Right lung (tissue), 5 donors: ENCODE data around the gene FBRSL1. TPM values are rescaled to one million over a fixed set of nuclear protein-coding genes. Genes with fewer than 3 reads are reported as not detected.

Source experiments
- DNase-seq, 2 donors: peaks; one replicate each; pipeline ENCODE4 v3.0.0-alpha.2; 2013
- polyA plus RNA-seq, 5 donors: library from polyadenylated mRNA; unstranded; fragments of 120-200 nt; gene quantifications; one replicate each; pipeline versions ENCODE4 v1.2.1 to v1.2.3, GENCODE V29; 2013; ENCODE audit warnings: inconsistent platforms in 1 of 5, low replicate concordance in 1 of 5; ENCODE audit not compliant: insufficient read length in 5 of 5, insufficient read depth in 1 of 5

Gene FBRSL1
- polyA plus RNA-seq, 5 donors = 42.3 to 141 (median 97.3) TPM

DNA sequence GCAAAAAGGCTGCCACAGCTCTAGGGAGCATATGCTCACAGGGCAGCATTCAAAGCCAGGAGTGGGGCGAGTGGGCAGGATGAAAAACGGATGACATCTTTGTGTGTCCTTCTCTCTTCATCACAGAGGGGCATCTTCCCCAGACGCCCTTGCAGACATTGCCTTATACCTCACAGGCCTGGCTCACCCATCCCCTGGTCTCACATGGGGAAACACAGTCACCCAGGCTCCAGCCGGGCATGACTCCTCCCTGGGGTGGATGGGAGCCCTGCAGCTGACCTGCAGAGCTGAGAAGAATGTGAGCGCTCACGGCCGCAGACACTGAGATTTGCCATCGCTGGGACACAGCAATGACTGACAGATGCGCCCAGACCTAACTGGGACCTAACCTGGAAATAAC is 7.2 kb upstream of the FBRSL1 start:
- DNase-seq = no peak

DNA sequence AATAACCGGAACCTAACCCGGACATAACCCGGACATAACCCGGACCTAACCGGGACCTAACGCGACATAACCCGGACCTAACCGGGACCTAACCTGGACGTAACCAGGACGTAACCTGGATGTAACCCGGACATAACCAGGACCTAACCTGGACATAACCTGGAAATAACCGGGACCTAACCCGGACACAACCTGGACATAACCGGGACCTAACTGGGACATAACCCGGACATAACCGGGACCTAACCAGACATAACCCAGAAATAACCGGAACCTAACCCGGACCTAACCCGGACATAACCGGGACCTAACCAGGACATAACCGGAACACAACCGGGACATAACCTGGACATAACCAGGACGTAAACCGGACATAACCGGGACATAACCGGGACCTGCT is 6.7 kb upstream of the FBRSL1 start:
- no peak for DNase-seq

DNA sequence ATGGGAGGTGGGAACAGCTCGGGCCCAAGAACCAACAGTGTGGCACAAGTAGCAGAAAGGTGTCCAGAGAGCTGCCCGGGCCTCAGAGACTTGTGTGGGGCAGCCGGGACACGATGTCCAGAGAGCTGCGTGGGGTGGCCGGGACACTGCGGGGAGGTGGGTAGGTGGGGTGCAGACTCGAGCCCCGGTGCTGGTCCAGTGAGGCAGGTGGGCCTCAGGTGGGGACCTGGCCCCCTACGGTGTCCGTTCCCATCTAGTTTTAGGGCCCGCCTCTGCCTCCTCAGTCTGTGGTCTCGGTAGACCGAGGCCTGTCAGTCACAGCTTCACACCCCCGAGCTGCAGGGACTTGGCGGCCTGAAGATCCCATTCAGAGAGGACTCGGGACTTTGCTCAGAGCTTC is 6.3 kb upstream of the FBRSL1 start:
- DNase-seq = no peak

DNA sequence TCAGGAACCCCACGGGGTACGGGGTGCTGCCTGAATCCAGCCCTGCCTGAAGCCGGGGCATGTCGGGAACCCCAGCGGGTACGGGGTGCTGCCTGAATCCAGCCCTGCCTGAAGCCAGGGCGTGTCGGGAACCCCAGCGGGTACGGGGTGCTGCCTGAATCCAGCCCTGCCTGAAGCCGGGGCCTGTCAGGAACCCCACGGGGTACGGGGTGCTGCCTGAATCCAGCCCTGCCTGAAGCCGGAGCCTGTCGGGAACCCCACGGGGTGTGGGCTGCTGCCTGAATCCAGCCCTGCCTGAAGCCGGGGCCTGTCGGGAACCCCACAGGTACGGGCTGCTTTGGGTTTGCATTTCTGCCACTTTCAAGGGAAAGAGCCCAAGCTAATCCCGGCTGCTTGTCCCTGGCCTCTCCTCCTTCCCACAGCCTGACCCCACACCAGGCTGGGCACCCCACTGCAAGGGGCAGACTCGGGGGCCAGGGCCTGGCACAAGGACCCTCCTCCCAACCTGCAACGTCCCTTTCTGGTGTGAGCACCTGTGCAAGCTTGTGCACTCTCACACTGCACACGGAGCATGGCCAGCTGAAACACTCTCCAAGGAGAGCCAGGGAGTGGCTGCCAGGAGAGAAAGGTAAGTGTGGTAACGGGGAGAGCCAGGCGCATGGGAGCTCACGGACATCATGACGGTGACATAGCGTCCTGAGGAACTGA is 5.6 kb upstream of the FBRSL1 start:
- no peak for DNase-seq

DNA sequence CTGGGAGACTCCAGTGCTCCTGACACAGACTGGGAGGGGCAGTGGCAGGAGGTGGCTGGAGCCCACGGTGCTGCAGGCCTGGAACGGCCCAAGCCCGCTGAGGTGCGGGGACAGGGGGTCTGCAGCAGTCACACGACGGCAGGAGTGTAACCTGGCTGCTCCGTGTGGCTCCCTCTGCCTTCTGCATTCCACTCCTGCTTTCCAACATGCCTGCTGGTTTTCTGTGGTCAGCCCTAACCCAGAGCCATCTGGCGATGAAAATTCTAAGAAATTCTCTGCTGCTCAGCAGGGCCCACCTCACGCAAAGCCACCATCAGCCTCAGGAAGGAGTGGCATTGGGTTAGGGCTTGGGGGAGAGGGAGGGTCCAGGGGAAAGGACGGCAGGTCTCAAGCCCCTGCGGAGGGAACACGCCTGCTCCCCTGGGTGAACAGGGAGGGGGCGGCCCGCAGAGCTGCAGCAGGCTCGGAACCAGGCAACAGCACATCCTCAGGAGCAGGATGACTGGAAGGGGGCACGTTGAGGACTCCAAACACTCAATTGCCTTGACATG is 5.0 kb upstream of the FBRSL1 start:
- no peak for DNase-seq

DNA sequence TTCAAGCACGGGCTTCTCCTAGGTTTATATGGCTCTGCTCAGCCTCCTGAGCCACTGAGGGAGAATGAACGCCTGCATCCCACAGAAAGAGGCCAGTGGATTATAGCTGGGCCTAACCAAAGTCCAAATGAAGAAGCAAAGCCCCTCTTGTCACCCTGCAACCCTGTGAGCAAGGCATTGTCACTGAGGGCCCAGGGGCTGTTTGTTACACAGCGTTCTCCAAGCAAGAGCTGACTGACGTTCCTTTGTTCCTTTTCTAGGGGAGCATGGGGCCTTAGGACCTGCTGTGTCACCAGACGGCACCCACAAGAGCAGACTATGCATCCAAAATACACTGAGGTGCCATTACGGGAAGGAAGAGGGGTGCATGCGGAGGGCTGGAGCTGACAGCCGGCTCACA is 4.3 kb upstream of the FBRSL1 start:
- DNase-seq = no peak

DNA sequence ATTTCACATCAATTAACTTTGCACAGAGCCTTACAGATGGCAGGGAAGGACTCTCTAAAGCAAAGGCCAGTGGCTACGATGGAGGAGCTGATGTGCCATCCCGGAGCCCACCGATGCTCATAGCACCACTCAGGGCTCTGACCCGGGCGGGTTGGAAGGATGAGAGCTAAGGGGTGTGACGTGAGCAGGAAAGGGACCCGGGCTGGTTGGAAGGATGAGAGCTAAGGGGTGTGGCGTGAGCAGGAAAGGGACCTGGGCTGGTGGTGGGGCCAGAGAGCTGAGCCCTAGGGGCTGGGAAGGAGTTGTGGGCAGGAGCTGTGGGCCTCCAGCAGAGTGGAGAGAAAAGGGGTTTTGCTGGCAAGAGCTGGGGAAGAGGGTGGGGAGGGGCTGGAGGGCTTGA is 3.8 kb upstream of the FBRSL1 start:
- DNase-seq = no peak

DNA sequence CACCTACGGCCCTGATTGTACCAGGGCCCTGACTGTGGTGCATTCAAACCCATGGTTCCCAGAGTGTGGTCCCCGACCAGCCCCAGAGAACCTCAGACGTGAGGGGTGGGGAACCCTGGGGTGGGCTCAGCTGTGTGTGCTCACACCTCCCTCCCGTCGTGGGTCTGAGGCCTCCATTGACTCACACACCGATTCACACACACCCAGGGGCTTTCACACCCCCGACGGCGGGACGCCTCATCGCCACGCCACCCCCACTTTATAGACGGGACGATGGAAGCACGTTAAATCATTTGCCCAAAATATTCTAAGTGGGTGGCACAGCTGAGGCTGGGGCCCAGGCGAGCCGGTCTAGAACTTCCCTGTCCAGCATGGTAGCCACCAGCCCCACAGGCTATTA is 3.4 kb upstream of the FBRSL1 start:
- no peak for DNase-seq

DNA sequence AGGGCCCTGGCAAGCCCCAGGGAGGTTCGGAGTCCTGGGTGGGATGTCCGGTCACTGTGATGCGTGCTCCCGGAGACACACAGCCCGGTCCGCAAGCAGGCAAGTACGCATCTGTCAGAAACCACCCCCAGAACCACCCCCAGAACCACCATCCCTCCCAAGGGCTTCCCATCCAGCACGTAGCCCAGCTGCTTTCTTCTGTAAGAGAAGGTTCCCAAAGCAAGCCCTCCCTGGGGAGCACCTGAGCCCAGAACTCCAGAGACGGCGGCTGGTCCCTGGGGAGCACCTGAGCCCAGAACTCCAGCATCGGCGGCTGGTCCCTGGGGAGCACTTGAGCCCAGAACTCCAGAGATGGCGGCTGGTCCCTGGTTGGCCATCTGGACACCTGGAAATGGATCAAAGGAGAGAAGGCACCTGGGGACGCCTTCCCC is 2.6 kb upstream of the FBRSL1 start:
- no peak for DNase-seq

DNA sequence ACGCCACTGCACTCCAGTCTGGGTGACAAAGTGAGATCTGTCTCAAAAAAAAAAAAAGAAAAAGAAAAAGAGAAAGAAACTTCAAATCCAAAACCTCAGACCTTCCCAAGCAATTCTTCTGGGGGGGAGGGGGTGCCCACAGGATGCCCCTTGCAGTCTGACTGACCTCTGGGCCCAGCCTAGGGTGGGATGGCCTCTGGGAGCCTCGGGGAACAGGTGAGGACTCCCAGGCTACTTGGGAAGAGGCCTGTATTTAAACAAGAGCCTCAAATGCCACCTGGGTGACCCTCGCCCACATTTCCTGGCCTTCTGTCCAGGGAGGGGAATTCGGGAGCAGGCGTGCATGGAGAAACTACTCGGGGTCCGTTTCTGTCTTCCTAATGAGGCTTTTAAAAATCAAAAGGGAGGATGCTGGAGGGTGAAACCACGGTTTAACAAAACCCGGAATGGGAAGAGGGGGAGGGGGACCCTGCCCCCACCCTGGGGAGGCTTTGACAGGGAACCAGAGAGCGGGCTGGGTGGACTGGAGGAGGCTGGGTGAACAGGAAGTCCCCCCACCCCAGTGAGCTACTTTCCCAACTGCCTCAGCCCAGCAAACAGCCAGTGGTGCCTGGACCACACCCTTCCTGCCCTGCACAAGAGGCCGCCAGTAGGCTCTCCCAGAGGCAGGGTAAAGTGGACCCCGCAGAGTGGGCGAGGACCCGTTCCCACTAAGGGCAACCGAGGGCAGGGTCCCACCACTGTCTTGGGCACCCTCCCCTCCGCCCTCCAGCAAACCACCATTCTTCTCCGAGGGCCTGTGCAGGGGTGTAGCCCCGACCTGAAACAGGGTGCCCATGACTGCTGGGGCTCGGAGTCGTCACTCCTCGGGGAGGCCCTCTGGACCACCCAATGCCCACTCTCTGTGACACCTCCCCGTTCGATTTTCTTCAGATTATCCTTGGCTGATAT is 1.5 kb upstream of the FBRSL1 start:
- DNase-seq = no peak

DNA sequence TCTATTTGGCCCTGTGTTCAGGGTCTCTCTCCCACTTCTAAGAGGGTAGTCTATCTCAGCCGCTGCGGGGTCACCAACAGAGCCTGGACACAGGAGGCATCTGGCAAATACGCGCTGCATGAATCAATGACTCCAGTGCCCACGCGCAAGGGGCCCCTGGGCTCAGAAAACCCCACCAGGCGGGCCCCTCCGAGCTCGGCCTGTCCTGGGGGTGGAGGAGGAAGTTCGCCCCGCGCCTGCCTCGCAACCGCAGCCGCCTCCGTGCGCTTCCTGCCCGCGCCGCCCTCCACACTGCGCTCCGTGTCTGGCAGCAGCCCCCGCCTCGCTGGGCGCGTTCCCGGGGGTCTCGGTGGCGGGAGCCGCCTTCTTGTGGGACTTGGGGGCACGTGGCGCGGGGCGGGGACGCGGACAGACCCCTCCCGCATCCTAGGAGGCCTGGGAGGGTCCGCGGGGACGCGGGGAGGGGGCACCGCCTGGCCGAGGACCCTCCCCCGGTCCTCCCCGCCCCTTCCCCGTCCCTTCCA is 811 bp upstream of the FBRSL1 start:
- no peak for DNase-seq

DNA sequence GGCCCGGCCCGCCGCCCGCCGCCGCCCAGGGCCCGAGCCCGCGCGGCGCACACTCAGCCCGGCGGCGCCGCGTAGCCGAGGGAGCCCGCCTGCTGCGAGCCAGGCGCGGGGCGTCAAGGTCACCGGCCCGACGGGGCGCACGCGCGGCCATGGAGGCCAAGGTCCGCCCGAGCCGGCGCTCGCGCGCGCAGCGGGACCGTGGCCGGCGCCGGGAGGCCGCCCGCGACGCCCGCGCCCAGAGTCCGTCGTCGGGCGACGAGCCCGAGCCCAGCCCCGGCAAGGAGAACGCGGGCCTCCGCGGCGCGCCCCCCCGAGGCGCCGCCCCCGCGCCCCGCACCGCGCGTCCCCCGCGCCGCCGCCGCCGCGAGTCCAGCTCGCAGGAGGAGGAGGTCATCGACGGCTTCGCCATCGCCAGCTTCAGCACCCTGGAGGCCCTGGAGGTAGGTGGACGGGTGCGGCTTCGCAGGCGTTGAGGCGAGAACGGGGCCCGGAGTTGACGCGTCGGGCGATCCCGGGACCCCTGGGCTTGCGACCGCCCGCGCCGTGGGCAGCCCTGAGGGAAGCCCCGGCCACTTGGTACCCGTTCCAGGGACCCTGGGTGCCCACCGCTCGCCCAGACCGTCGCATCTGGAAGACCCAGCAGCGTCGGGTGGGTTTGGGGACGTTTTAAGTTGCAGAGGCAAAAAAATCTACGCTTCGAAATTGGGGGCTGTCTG is 629 bp downstream of the FBRSL1 start:
- DNase-seq = no peak

DNA sequence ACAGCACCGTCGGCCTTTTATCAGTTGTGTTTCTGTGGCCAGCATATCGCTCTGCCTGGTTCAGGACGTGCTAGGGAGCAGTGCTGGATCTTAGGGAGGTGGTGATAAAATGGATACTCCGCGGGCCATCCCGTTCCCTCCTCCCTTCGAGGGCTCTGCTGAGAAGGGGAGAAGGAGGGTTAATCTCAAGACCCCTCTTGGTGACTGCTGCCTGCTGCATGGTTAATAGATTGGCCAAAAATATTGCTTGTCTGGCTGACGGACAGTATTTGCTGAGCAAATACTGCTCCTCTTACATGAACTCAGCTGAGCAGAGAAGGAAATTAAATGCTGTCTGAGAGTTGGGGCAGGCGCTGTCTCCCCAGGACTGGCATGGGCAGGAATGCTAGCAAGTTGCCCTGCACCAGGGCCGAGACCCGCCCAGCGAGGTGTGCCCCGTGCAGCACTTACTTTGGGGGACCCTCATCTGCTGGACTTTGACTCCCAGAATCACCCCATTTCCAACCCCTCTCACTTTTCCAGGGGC is 1.2 kb downstream of the FBRSL1 start:
- DNase-seq = no peak

DNA sequence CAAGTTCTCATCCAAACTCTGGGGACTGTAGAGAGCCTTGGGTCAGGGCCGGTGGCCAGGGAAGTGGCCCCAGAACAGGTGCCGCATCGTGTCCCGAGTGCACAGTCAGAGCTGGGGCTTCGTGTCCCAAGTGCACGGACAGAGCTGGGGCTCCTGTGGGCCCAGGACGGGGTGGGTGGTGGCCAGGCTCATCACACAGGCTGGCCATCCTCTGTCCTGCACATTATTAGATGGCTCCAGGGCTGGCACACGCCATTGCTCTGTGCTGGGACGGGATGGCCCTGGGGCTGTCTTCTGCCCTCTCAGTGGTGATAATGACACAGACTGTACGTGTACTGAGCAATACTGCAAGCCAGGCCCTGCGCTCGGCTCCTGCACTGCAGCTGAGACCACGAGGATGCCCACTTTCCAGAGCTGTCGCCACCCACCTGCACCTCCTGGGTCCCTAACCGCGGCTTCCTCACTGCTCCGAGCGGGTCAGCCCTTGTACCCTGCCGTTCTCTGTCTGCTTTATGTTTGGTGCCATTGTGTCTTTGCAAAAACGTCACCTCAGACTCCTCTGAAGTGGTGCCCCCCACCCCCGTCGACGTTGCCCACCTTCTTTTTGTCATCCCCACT is 1.9 kb downstream of the FBRSL1 start:
- no peak for DNase-seq

DNA sequence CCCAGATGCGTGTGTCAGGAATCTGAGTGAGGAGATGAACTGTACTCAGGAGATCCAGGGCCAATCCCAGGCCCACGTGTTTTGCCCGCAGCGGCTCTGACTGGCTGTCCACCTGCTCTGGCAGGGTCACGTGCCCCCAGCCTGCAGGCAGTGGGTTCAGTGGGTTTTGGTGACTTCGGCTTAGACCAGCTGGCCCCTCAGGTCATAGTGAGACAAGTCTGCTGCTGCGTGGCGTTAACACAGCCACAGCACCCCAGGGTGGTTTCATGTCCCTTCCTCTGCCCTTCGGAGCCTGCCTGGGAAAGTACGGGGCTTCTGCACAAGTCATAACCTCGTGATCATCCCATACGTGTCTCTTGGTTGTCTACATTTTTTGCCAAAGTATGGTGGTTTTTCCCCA is 2.6 kb downstream of the FBRSL1 start:
- no peak for DNase-seq

DNA sequence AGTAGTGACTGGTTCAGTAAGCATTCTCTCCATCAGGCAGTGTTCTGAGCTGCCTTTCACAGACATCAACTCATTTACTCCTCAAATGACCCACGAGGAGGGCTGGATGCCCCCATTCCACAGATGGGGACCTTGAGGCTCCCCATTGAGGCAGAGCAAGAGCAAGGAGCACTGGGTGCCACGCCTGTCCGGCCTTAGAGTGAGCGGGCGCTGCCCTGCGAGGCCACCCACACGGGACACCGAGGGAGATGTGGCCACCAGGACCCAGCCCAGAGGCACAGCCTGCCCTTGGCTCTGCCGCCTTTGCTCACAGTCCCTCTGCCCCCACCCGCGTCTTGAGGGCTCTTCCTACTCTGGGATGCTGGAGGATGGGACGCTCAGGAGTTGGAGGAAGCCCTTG is 3.0 kb downstream of the FBRSL1 start:
- DNase-seq = no peak

DNA sequence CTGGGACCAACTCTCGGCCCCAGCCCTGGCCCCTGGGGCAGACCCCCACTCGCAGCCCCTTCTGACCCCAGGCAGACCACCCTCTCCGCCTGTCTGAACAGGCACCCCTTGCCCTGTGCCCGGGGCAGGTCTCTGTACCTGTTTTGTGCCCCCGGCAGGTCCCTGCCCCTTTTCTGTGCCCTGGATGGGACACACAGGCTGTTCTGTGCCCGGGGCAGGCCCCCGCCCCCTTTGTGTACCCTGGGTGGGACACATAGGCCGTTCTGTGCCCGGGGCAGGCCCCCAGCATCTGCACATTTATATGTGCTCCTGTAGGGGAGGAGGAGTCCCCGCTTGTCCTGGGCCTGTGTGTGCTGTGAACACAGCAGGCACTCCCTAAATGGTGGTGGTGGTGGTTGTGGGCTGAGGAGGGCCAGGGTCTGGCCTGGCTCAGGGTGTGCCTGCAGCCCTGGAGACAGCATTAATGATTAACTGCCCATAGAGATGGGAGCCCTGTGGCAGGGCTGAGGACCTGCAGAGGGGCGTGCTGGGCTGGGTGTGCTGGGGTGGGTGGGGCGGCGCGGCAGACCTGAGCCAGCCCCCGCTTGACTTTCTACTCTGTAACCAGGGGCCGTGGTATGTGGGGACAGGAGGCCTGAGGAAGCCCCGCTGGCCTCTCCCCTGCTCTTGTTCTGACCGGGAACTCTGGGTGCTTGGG is 3.7 kb downstream of the FBRSL1 start:
- no peak for DNase-seq

DNA sequence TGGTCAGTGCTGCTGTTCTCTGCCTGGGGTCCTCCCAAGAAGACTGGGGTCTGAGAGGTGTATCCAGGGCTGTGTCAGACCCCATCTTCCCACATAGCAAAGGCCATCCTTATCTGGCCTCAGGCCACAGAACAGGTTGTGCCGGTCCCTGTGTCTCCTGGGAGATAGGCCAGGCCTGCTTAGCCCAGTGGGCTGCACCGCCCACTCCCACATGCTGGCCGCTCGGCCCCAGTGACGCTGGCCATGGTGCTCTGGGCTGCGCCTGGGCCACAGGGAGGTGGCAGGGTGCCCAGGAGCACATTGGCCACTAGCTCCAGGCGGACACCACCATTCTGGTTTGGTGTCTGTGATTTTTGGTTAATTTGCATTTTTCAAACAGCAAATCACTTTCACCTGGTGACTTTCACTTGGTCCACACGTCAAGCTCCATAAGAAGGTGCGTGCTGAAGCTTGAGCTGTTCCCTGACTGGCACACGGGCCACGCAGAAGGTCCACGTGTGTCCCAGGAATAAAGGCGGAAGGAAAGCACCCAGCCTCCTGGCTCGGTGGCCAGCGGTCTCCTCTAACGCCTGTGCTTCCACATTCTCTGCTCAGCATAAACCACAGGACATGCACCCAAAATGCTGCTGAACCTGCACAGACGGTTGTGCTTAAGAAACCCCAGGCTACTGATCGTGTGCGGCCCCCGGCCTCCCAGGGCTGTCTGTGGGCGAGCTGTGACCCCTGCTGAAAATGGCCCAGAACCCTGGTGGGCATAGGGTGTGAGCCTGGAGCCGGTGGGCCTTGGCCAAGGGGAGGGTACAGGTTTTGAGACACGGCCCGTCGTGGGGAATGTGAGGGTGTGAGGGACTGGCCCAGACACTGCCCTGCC is 4.6 kb downstream of the FBRSL1 start:
- no peak for DNase-seq

DNA sequence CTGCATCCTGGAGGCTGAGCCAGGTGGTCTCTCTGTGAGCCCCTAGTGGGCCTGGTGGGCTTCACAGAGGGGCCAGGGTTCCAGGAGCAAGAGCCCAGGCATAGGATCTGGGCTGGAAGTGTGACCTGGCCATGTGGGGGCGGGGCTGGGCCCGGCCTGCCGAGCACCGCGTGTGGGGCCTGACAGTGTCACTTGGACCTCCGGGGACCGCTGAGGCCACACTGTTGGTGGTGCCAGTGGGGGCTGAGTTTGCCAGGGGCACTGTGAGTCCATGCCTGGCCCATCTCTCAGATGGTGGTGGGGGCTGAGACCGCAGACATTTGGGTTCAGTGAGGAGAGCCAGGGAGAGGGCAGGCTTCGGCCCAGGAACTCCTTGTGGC is 5.2 kb downstream of the FBRSL1 start:
- no peak for DNase-seq
